IMR-90 (cell line): ENCODE measurements around the gene TAF10. TPM values are rescaled to one million over a fixed set of nuclear protein-coding genes. Genes with fewer than 3 reads are reported as not detected.

Experiments
- ATAC-seq: fragments of 200-7000 bp; cut with Tn5 transposase; 2 replicates; pipeline ENCODE4 v1.9.1; 2020; ENCODE audit warnings: low read depth, mild to moderate bottlenecking, moderate library complexity
- BruUV-seq: library from RNA; stranded (reverse); fragments of 400-500 nt; replicated peaks from 2 replicates; lab custom pipeline; 2021; lab: Mats Ljungman, UMichigan
- CTCF ChIA-PET: fragments of 300-600 bp; formaldehyde crosslinking; extraction: SDS; loops from one replicate; lab custom pipeline; 2021; ENCODE audit warnings: antibody characterized with exemption; lab: Yijun Ruan, JAX
- POLR2A ChIA-PET: fragments of 300-600 bp; sonication (Branson Sonifier 250); formaldehyde crosslinking; loops from one replicate; lab custom pipeline; 2022; ENCODE audit warnings: antibody characterized with exemption; ENCODE audit not compliant: unreplicated experiment; lab: Charles Lee
- DNase-seq: peaks from one replicate; pipeline ENCODE4 v3.0.0; 2013
- H2AFZ ChIP-seq: replicated peaks from 2 replicates; pipeline ENCODE3; 2013; ENCODE audit warnings: low read length, mild to moderate bottlenecking; ENCODE audit not compliant: poor library complexity
- H2AK5ac ChIP-seq: 2 replicates; pipeline ENCODE4 v1.6.1; 2013; ENCODE audit warnings: low read depth, low read length, inconsistent platforms
- H2AK9ac ChIP-seq: replicated peaks from 2 replicates; pipeline ENCODE3; 2013; ENCODE audit warnings: mild to moderate bottlenecking, low read depth, low read length, moderate library complexity; ENCODE audit not compliant: poor library complexity
- H2BK120ac ChIP-seq: 2 replicates; pipeline ENCODE4 v1.6.1; 2013; ENCODE audit warnings: low read depth, low read length, inconsistent platforms
- H2BK15ac ChIP-seq: 3 replicates; pipeline ENCODE4 v1.6.1; 2013; ENCODE audit warnings: low read depth, low read length, inconsistent platforms
- H2BK20ac ChIP-seq: 2 replicates; pipeline ENCODE4 v1.6.1; 2013; ENCODE audit warnings: low read depth, mild to moderate bottlenecking, inconsistent platforms, low read length, moderate library complexity
- H2BK5ac ChIP-seq: 2 replicates; pipeline ENCODE4 v1.6.1; 2013; ENCODE audit warnings: mild to moderate bottlenecking, low read depth, low read length, inconsistent platforms; ENCODE audit not compliant: poor library complexity, severe bottlenecking
- H3K14ac ChIP-seq: replicated peaks from 2 replicates; pipeline ENCODE4 v1.6.1; 2013; ENCODE audit warnings: low read depth, low read length, inconsistent platforms
- H3K18ac ChIP-seq: 2 replicates; pipeline ENCODE4 v1.6.1; 2013; ENCODE audit warnings: low read depth, low read length, control low read depth
- H3K23ac ChIP-seq: 2 replicates; pipeline ENCODE4 v1.6.1; 2013; ENCODE audit warnings: low read depth, low read length, inconsistent platforms
- H3K27ac ChIP-seq: 2 replicates; pipeline ENCODE4 v1.5.1; 2013; ENCODE audit warnings: mild to moderate bottlenecking, control low read depth, low read length; ENCODE audit not compliant: insufficient read depth
- H3K27me3 ChIP-seq: 2 replicates; pipeline ENCODE4 v1.6.1; 2013; ENCODE audit warnings: low read length; ENCODE audit not compliant: control insufficient read depth, insufficient read depth
- H3K36me3 ChIP-seq: 2 replicates; pipeline ENCODE4 v1.6.1; 2013; ENCODE audit warnings: low read length, mixed read lengths; ENCODE audit not compliant: control insufficient read depth, insufficient read depth
- H3K4ac ChIP-seq: 2 replicates; pipeline ENCODE4 v1.6.1; 2013; ENCODE audit warnings: low read depth, low read length, inconsistent platforms
- H3K4me1 ChIP-seq: 2 replicates; pipeline ENCODE4 v1.6.1; 2013; ENCODE audit warnings: low read length, mixed read lengths; ENCODE audit not compliant: control insufficient read depth, insufficient read depth
- H3K4me2 ChIP-seq: 2 replicates; pipeline ENCODE4 v1.6.1; 2013; ENCODE audit warnings: low read depth, mild to moderate bottlenecking, control low read depth, low read length, moderate library complexity
- H3K4me3 ChIP-seq: 2 replicates; pipeline ENCODE4 v1.5.1; 2013; ENCODE audit warnings: low read depth, mild to moderate bottlenecking, control low read depth, low read length, moderate library complexity; ENCODE audit not compliant: insufficient read depth
- H3K56ac ChIP-seq: 2 replicates; pipeline ENCODE4 v1.6.1; 2013; ENCODE audit warnings: low read length, inconsistent platforms; ENCODE audit not compliant: insufficient read depth; ENCODE audit errors: extremely low read depth
- H3K79me1 ChIP-seq, 2 experiments: 2 replicates each; pipeline ENCODE4 v1.6.1; 2013; ENCODE audit warnings: low read length in 2 of 2, inconsistent platforms in 1 of 2, low read depth in 1 of 2
- H3K9ac ChIP-seq: 2 replicates; pipeline ENCODE4 v1.6.1; 2013; ENCODE audit warnings: low read depth, low read length, control low read depth
- H3K9me1 ChIP-seq: 2 replicates; pipeline ENCODE4 v1.6.1; 2013; ENCODE audit warnings: low read length, inconsistent platforms; ENCODE audit not compliant: insufficient read depth
- H3K9me3 ChIP-seq: 2 replicates; pipeline ENCODE4 v1.6.1; 2013; ENCODE audit warnings: low read length; ENCODE audit not compliant: control insufficient read depth, insufficient read depth
- H4K20me1 ChIP-seq: 2 replicates; pipeline ENCODE4 v1.6.1; 2013; ENCODE audit warnings: low read length, inconsistent platforms; ENCODE audit not compliant: insufficient read depth
- H4K5ac ChIP-seq: 2 replicates; pipeline ENCODE4 v1.6.1; 2013; ENCODE audit warnings: mild to moderate bottlenecking, low read depth, low read length, control low read depth
- H4K8ac ChIP-seq, 2 experiments: 2 replicates each; pipeline ENCODE4 v1.6.1; 2013; ENCODE audit warnings: low read depth in 2 of 2, low read length in 2 of 2, control low read depth in 1 of 2, inconsistent platforms in 1 of 2
- H4K91ac ChIP-seq: 2 replicates; pipeline ENCODE4 v1.6.1; 2013; ENCODE audit warnings: low read depth, low read length, inconsistent platforms; ENCODE audit not compliant: insufficient read depth
- BHLHE40 ChIP-seq: fragments of 150-350 bp; IDR thresholded peaks from 2 replicates; pipeline ENCODE4 v1.6.1; 2016; ENCODE audit warnings: mild to moderate bottlenecking, low read depth, low read length
- NFE2L2 ChIP-seq: fragments of 150-350 bp; IDR thresholded peaks from 2 replicates; pipeline ENCODE4 v1.6.1; 2016; ENCODE audit warnings: low read depth, mild to moderate bottlenecking, low read length
- WGBS, 2 experiments: methylation state at CpG; one replicate each; pipeline versions ENCODE4 v1.1.5 to v1.1.7; 2013; ENCODE audit warnings: missing lambda C conversion rate in 2 of 2; ENCODE audit not compliant: insufficient read length in 1 of 2; ENCODE audit errors: extremely low coverage in 2 of 2; 5-methylcytosine and 5-hydroxymethylcytosine counted together
- dilution Hi-C: fragments of 300-500 bp; cut with HindIII; formaldehyde crosslinking; loops from one replicate; pipeline ENCODE4 v1.14.3; 2018; ENCODE audit warnings: low sequenced_read_pairs; ENCODE audit not compliant: unreplicated experiment
- in situ Hi-C: fragments of 300-500 bp; cut with MboI; formaldehyde crosslinking; loops from 3 replicates; pipeline ENCODE4 v1.14.3; 2019; ENCODE audit warnings: low sequenced_read_pairs, inconsistent platforms, mixed read lengths
- intact Hi-C: fragments of 100-400 bp; cut with micrococcal nuclease; formaldehyde crosslinking; loops from 2 replicates; pipeline ENCODE4 v1.10.0; 2022
- polyA plus RNA-seq, 3 experiments: library from polyadenylated mRNA; depleted of rRNA; stranded (reverse); fragments of >200 nt; gene quantifications; 2 replicates each; pipeline ENCODE4 v1.2.3, GENCODE V29; 2012; ENCODE audit warnings: low replicate concordance in 1 of 3
- total RNA-seq: library from RNA; depleted of rRNA; stranded (reverse); fragments of >200 nt; gene quantifications from 2 replicates; pipeline ENCODE4 v1.2.3, GENCODE V29; 2012

TAF10 gene
- total and polyA plus RNA-seq, 2 of the 4 experiments (the other 2 are of a cell fraction), result 18.6 to 132 TPM

- no peak for DNase-seq
- Histone ChIP-seq H3K9me3 (no peaks in the 10 kb centered on the region), H3K79me1 (no peaks in the 10 kb centered on the region), H2AK5ac (no peak overlapping the region), H3K4ac (no peak overlapping the region), H2BK20ac (no peak overlapping the region), H3K9ac (no peak overlapping the region), H4K91ac (no peak overlapping the region), H2AFZ (no peak overlapping the region), H3K14ac (no peak overlapping the region), H3K56ac (no peak overlapping the region), H2BK15ac (no peak overlapping the region), H2AK9ac (no peak overlapping the region), H2BK5ac (no peak overlapping the region), H3K27me3 (no peaks in the 10 kb centered on the region), H4K20me1 (peaks cover 4% of the 10 kb centered on the region; the same call in 1 of the 2 replicates), H3K18ac (no peak overlapping the region), H3K23ac (no peak overlapping the region), H3K9me1 (no peaks in the 10 kb centered on the region; the same call in 1 of the 2 replicates), H3K4me3 (no peak overlapping the region), H4K8ac (no peak overlapping the region), H4K5ac (no peak overlapping the region), H3K4me1 (peaks cover 10% of the 10 kb centered on the region), H2BK120ac (no peak overlapping the region), H3K27ac (no peak overlapping the region), H3K4me2 (no peak overlapping the region), H3K36me3 (peaks cover 41% of the 10 kb centered on the region)
- TF ChIP-seq NFE2L2, result no peak
- TF ChIP-seq BHLHE40, result no peak
- in situ Hi-C loops (no loop called here), dilution Hi-C loops (no loop called here), intact Hi-C loops (no loop called here)
- WGBS, 2 experiments, result no CpG with 5 or more reads among the region's 1 CpG
- no peak for ATAC-seq
- ChIA-PET POLR2A (interaction anchor here (1.0 kb wide), 1 partner anchor 27 kb away, joined by 4 read pairs; no protein-coding TSS in a partner anchor), CTCF (interaction anchor here (1.5 kb wide), 1 partner anchor 48 kb away, joined by 3 read pairs; the partner anchor contains the start of gene MRPL17)
- BruUV-seq, result no TSS peak
These were observed 22.5 kb upstream of the TAF10 start for GRCh38 chr11:6634534-6634933.
